Body of pancreas (tissue), 4 donors: ENCODE results near the gene FHL1. TPM values are rescaled to one million over a fixed set of nuclear protein-coding genes. Genes with fewer than 3 reads are reported as not detected.

Experiments
- ATAC-seq: fragments of 150-250 bp; one replicate; pipeline ENCODE4 v1.9.1; 2016
- DNase-seq, 4 donors: peaks; one replicate each; pipeline ENCODE4 v3.0.0-alpha.2; 2019
- H3K27ac ChIP-seq, 4 donors: fragments of 200-600 bp; sonication (generic); 1 replicate in 3 of 4; 2 replicates in 1 of 4; pipeline versions ENCODE4 v1.5.1 to v1.6.1; 2016 to 2019; ENCODE audit warnings: mild to moderate bottlenecking in 1 of 4, mixed read lengths in 1 of 4, moderate library complexity in 1 of 4
- H3K27me3 ChIP-seq, 2 donors: fragments of 200-600 bp; sonication (generic); one replicate each; pipeline ENCODE4 v1.6.0; 2016; ENCODE audit warnings: mild to moderate bottlenecking in 1 of 2
- H3K36me3 ChIP-seq, 2 donors: fragments of 200-600 bp; sonication (generic); replicated peaks in 1 of 2; 2 replicates each; pipeline ENCODE4 v1.5.1; 2016; ENCODE audit warnings: low read depth in 2 of 2; ENCODE audit not compliant: insufficient read depth in 1 of 2
- H3K4me1 ChIP-seq: fragments of 200-600 bp; sonication (generic); one replicate; pipeline ENCODE4 v1.6.0; 2016
- H3K4me3 ChIP-seq, 2 donors: fragments of 200-600 bp; sonication (generic); 1 replicate in 1 of 2; 2 replicates in 1 of 2; pipeline ENCODE4 v1.5.1; 2016 to 2019
- H3K9me3 ChIP-seq, 3 donors: fragments of 200-600 bp; sonication (generic); 1 replicate in 2 of 3; 2 replicates in 1 of 3; pipeline ENCODE4 v1.5.1; 2016
- CTCF ChIP-seq, 7 experiments: fragments of 450-650 bp in 4 of 7; fragments of 200-600 bp in 3 of 7; sonication (generic) in 3 of 7; IDR thresholded peaks; one replicate each; pipeline ENCODE4 v1.5.1; 2016 to 2019; ENCODE audit warnings: antibody characterized with exemption in 7 of 7
- POLR2A ChIP-seq, 3 donors: fragments of 450-650 bp; IDR thresholded peaks; one replicate each; pipeline ENCODE4 v1.6.1; 2016; ENCODE audit warnings: antibody characterized with exemption in 3 of 3, mild to moderate bottlenecking in 2 of 3
- WGBS, 2 donors: methylation state at CpG; one replicate each; pipeline ENCODE4 v1.1.5; 2017; 5-methylcytosine and 5-hydroxymethylcytosine counted together
- intact Hi-C: fragments of 100-400 bp; cut with DNase I; formaldehyde crosslinking; loops from one replicate; pipeline ENCODE4 v1.15.1; 2023
- total RNA-seq, 2 donors: library from RNA; depleted of rRNA; stranded (reverse); fragments of >200 nt; gene quantifications; one replicate each; pipeline ENCODE4 v1.1.0, GENCODE V29; 2016

FHL1 gene
- total RNA-seq, 2 donors from 2014 or later = 40.2 to 125 TPM

- DNase-seq (no peak), ATAC-seq (no peak)
- intact Hi-C loops = no loop called here
- no peak for TF ChIP-seq POLR2A (IDR thresholded peaks at IDR 0.05)
- no peak for TF ChIP-seq CTCF (IDR thresholded peaks at IDR 0.05)
- Histone ChIP-seq H3K27me3 (no peaks in the 10 kb centered on the region), H3K36me3 (no peaks in the 10 kb centered on the region), H3K4me1 (no peaks in the 10 kb centered on the region), H3K27ac (no peak overlapping the region), H3K9me3 (no peaks in the 10 kb centered on the region), H3K4me3 (no peak overlapping the region)
- 63 to 69% methylated on average over 4 of the region's 4 CpGs for WGBS, 2 donors
Observed at GRCh38 chrX:136179133-136179532, 31.8 kb downstream of the FHL1 start.

GRCh38 chrX:136182414-136182813 lies 35.1 kb downstream of the FHL1 start:
- no peak for DNase-seq
- WGBS, 2 donors = 56 to 60% methylated on average over 3 of the region's 3 CpGs
- Histone ChIP-seq H3K9me3 (no peaks in the 10 kb centered on the region), H3K4me3 (no peak overlapping the region), H3K36me3 (no peaks in the 10 kb centered on the region), H3K4me1 (no peaks in the 10 kb centered on the region), H3K27me3 (no peaks in the 10 kb centered on the region), H3K27ac (no peak overlapping the region)
- no peak for TF ChIP-seq CTCF (IDR thresholded peaks at IDR 0.05)
- no peak for TF ChIP-seq POLR2A (IDR thresholded peaks at IDR 0.05)
- intact Hi-C loops = no loop called here
- no peak for ATAC-seq

DNA sequence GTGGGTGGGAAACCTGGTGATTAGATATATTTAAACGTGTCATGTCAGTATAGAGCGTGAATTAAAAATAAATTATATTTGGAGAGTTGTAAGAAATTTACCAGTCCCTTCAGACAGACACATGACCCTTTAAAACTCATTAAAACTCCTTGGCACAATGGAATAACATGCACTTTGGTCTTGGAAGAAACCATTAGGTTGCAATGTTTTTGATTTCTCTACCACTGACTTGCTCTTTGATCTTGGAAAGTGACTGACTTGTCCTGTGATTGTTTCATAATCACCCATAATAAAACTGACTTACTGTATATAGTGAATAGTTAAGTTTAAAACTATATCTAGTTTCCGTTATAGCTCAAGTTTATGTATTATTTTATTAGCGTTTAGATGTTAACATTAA lies 35.8 kb downstream of the FHL1 start:
- no peaks in the 10 kb centered on the region for H3K36me3 ChIP-seq
- 67 to 72% methylated on average over 4 of the region's 4 CpGs for WGBS, 2 donors

GRCh38 chrX:136183917-136184316 lies 36.6 kb downstream of the FHL1 start:
- DNase-seq (no peak), ATAC-seq (no peak)
- H3K27me3 ChIP-seq = no peaks in the 10 kb centered on the region
- H3K36me3 ChIP-seq = no peaks in the 10 kb centered on the region
- TF ChIP-seq CTCF (IDR thresholded peaks at IDR 0.05) = no peak
- no peak for TF ChIP-seq POLR2A (IDR thresholded peaks at IDR 0.05)
- H3K27ac ChIP-seq = no peak overlapping the region
- no peaks in the 10 kb centered on the region for H3K4me1 ChIP-seq
- intact Hi-C loops = no loop called here
- no peaks in the 10 kb centered on the region for H3K9me3 ChIP-seq
- no peak overlapping the region for H3K4me3 ChIP-seq
- 41 to 43% methylated on average over 1 of the region's 1 CpG for WGBS, 2 donors

More for the DNA sequence above, 35.8 kb downstream of the FHL1 start:
- TF ChIP-seq POLR2A (IDR thresholded peaks at IDR 0.05) (no peak), CTCF (IDR thresholded peaks at IDR 0.05) (no peak)
- Histone ChIP-seq H3K4me3 (no peak overlapping the region), H3K9me3 (no peaks in the 10 kb centered on the region), H3K4me1 (no peaks in the 10 kb centered on the region), H3K27me3 (no peaks in the 10 kb centered on the region), H3K27ac (no peak overlapping the region)
- DNase-seq (no peak), ATAC-seq (no peak)
- intact Hi-C loops = no loop called here

GRCh38 chrX:136185401-136186022 lies 38.2 kb downstream of the FHL1 start:
- Histone ChIP-seq H3K27me3 (no peaks in the 10 kb centered on the region), H3K4me3 (no peak overlapping the region), H3K4me1 (no peaks in the 10 kb centered on the region), H3K9me3 (no peaks in the 10 kb centered on the region), H3K27ac (no peak overlapping the region), H3K36me3 (no peaks in the 10 kb centered on the region)
- intact Hi-C loops = no loop called here
- DNase-seq = no peak
- ATAC-seq = no peak
- no peak for TF ChIP-seq CTCF (IDR thresholded peaks at IDR 0.05)
- TF ChIP-seq POLR2A (IDR thresholded peaks at IDR 0.05) = no peak
- 8% methylated on average over 8 of the region's 8 CpGs for WGBS, 2 donors
